Peyer's patch (tissue), 4 donors: ENCODE results near the gene SLC44A3.

Experiments
- POLR2A ChIP-seq, 2 donors: fragments of 450-650 bp; IDR thresholded peaks; one replicate each; pipeline ENCODE4 v1.5.1; 2017; ENCODE audit warnings: antibody characterized with exemption in 2 of 2, mild to moderate bottlenecking in 2 of 2, moderate library complexity in 2 of 2
- TF ChIP-seq, protein P1 (sequence below), 6 experiments: fragments of 450-650 bp in 4 of 6; fragments of 200-600 bp in 2 of 6; sonication (generic) in 1 of 6; IDR thresholded peaks; one replicate each; pipeline ENCODE4 v1.5.1; 2017 to 2019; ENCODE audit warnings: antibody characterized with exemption in 6 of 6, mild to moderate bottlenecking in 3 of 6, moderate library complexity in 1 of 6

GRCh38 chr1:94843846-94844245 lies 23.7 kb downstream of the SLC44A3 start:
- TF ChIP-seq, protein P1, sequence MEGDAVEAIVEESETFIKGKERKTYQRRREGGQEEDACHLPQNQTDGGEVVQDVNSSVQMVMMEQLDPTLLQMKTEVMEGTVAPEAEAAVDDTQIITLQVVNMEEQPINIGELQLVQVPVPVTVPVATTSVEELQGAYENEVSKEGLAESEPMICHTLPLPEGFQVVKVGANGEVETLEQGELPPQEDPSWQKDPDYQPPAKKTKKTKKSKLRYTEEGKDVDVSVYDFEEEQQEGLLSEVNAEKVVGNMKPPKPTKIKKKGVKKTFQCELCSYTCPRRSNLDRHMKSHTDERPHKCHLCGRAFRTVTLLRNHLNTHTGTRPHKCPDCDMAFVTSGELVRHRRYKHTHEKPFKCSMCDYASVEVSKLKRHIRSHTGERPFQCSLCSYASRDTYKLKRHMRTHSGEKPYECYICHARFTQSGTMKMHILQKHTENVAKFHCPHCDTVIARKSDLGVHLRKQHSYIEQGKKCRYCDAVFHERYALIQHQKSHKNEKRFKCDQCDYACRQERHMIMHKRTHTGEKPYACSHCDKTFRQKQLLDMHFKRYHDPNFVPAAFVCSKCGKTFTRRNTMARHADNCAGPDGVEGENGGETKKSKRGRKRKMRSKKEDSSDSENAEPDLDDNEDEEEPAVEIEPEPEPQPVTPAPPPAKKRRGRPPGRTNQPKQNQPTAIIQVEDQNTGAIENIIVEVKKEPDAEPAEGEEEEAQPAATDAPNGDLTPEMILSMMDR (IDR thresholded peaks at IDR 0.05), result no peak
- no peak for TF ChIP-seq POLR2A (IDR thresholded peaks at IDR 0.05)
